UCSD-AML1 (cell line): ENCODE data around the gene ASTN2.
A peak's percentile ranks its signal among the peaks of the same experiment; 100 is the strongest.

Experiments
- DNase-seq: peaks from one replicate; lab custom pipeline; 2025; ENCODE audit not compliant: unreplicated experiment; lab: John Stamatoyannopoulos, UW

The ASTN2 gene

GRCh38 chr9:116774421-116775180 is 640.3 kb downstream of the ASTN2 start:
- no peak for DNase-seq

GRCh38 chr9:116767219-116767618 is 647.6 kb downstream of the ASTN2 start:
- no peak for DNase-seq

GRCh38 chr9:116765011-116765410 is 649.8 kb downstream of the ASTN2 start:
- no peak for DNase-seq

- no peak for DNase-seq
These were observed 651.1 kb downstream of the ASTN2 start for GRCh38 chr9:116763770-116764169.

- DNase-seq, result no peak
These were observed 654.2 kb downstream of the ASTN2 start for GRCh38 chr9:116760636-116761035.

- DNase-seq, result no peak
These were observed 657.8 kb downstream of the ASTN2 start for GRCh38 chr9:116757030-116757429.

GRCh38 chr9:116753389-116753788 is 661.5 kb downstream of the ASTN2 start:
- DNase-seq, result no peak

GRCh38 chr9:116750510-116750909 is 664.3 kb downstream of the ASTN2 start:
- no peak for DNase-seq

- DNase-seq, result no peak
These were observed 665.1 kb downstream of the ASTN2 start for GRCh38 chr9:116749772-116750171.

- no peak for DNase-seq
These were observed 665.7 kb downstream of the ASTN2 start for GRCh38 chr9:116749176-116749575.

- DNase-seq, result no peak
These were observed 673.1 kb downstream of the ASTN2 start for GRCh38 chr9:116741742-116742141.

- no peak for DNase-seq
These were observed 673.6 kb downstream of the ASTN2 start for GRCh38 chr9:116741086-116741740.

GRCh38 chr9:116737152-116737546 is 677.7 kb downstream of the ASTN2 start:
- peak; percentile 80 for DNase-seq

GRCh38 chr9:116736399-116737151 is 678.3 kb downstream of the ASTN2 start:
- DNase-seq, result no peak

GRCh38 chr9:116733010-116733641 is 681.7 kb downstream of the ASTN2 start:
- no peak for DNase-seq

GRCh38 chr9:116726602-116727001 is 688.3 kb downstream of the ASTN2 start:
- no peak for DNase-seq

GRCh38 chr9:116724123-116724522 is 690.7 kb downstream of the ASTN2 start:
- no peak for DNase-seq

- DNase-seq, result no peak
These were observed 692.9 kb downstream of the ASTN2 start for GRCh38 chr9:116721944-116722343.

GRCh38 chr9:116721411-116721810 is 693.4 kb downstream of the ASTN2 start:
- no peak for DNase-seq

GRCh38 chr9:116720111-116720510 is 694.7 kb downstream of the ASTN2 start:
- no peak for DNase-seq

- DNase-seq, result no peak
These were observed 696.7 kb downstream of the ASTN2 start for GRCh38 chr9:116718111-116718510.
